NCI-H526 treated with DMSO at 0.1 percent for 48 hours (cell line): ENCODE results near the gene KRTAP5-2.
"Not testable (repeated sequence)": the region's sequence is repeated elsewhere in the genome, so short reads cannot be mapped to it uniquely, and the experiment has no call there.

Source experiments
- DNase-seq: peaks from one replicate; lab custom pipeline; 2025; lab: John Stamatoyannopoulos, UW

KRTAP5-2 gene

DNA sequence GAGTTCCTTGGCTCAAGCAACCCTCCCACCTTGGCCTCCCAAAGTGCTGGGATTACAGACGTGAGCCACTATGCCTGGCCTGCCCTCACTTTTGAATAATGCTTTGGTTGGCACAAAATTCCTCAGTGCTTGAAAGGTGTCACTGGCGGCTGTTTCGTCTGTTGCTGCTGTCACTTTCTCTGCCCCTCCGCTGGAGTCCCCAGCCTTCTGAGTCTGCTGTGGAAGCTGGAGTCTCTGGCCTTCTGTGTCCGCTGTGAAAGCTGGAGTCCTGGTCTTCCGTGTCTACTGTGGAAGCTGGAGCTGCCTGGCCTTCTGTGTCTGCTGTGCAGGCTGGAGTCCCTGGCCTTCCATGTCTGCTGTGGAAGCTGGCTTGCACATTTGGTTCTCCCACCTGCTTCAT is 8.1 kb downstream of the KRTAP5-2 start:
- no peak for DNase-seq

DNA sequence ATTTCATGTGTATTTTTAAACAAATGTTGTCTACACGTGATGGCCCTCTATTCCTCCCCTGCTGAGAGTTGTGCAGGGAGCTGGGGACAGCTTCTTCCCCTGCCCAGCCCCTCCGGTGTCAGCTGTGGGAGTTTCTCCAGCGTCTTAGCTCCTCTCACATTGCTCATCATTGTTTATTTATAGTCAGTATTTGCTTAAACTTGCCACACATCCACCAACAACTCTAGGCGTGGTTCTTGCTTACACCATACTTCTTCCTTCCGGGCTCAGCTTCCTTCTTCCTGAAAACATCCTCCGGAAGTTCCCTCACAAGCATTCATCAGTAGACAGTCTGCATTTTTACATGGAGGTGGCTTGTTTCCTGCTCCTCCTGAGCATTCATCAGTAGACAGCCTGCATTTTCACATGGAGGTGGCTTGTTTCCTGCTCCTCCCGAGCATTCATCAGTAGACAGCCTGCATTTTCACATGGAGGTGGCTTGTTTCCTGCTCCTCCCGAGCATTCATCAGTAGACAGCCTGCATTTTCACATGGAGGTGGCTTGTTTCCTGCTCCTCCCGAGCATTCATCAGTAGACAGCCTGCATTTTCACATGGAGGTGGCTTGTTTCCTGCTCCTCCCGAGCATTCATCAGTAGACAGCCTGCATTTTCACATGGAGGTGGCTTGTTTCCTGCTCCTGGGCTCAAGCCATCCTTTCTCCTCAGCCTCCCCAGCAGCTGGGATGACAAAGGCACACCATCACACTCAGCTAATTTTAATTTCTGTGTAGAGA is 8.7 kb downstream of the KRTAP5-2 start:
- not testable (repeated sequence) for DNase-seq

DNA sequence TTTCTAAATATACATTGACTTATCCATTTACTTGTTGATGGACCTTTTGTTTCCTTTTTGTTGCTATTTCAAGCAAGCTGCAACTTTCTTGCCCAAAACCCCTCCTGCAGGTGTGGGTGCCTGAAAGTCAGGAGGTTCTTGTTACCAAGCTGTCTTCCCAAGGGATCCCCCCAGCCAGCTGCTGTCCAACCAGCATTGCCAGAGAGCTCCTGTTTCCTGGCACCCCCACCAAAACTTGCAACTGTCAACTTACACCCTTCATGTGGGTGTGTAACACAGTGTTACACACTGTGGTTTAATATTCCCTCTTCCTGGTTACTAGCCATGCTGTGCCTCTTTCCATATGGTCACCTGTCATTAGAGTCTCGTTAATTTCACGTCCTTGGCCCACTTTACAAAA is 11.4 kb downstream of the KRTAP5-2 start:
- no peak for DNase-seq

DNA sequence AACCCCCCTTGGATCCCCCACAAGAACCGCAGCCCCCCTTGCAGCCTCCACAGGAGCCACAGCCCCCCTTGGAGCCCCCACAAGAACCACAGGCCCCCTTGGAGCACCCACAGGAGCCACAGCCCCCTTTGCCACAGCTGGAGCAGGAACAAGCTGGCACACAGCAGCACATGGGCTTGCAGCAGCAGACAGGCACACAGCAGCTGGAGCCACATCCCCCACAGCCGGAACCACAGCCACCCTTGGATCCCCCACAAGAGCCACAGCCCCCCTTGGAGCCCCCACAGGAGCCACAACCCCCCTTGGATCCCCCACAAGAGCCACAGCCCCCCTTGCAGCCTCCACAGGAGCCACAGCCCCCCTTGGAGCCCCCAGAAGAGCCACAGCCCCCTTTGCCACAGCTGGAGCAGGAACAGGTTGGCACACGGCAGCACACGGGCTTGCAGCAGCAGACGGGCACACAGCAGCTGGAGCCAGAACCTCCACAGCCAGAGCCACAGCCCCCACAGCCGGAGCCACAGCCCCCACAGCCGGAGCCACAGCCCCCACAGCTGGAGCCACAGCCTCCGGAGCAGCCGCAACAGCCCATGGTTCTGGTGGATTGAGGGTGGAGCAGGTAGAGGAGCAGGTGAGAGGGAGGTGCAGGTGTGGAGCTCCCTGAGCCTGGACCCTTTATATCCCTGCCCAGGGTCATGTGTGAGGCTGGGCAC is 13.3 kb downstream of the KRTAP5-2 start, which contains the start of gene KRTAP5-1:
KRTAP5-1 (minus strand) TSS at position 623 of the 710 bp plus-strand sequence; CDS start at position 589, 34 bp downstream.
- DNase-seq = not testable (repeated sequence)

DNA sequence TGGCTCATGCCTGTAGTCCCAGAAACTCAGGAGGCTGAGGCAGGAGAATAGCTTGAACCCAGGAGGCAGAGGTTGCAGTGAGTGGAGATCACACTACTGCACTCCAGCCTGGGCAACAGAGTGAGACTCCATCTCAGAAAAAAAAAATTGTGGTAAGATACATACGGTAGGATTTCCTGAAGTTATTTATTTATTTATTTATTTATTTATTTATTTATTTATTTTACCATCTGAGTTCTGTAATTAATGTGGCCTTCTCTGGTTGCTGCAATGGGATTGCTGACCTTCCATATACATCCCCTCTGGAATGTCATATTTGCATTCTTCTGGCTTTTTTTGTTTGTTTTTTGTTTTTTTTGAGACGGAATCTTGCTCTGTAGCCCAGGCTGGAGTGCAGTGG is 15.2 kb downstream of the KRTAP5-2 start:
- DNase-seq = not testable (repeated sequence)

DNA sequence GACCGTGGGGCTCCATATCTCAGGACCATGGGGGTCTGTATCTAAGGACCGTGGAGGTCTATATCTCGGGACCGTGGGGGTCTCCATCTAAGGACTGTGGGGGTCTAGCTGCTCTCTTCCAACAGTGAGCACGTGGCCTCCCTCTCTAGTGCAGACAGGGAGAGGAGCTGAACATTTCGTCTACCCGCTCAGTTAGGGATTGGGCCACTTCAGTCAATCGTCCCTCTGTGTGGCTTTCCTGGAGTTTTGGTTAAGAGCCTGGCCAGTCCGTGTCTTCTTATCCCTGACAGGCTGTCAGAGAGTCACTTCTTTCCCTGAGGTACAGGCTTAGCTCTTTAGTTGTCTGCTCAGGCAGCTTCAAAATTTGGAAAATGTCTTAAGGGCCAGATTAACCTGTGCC is 16.1 kb downstream of the KRTAP5-2 start:
- no peak for DNase-seq

DNA sequence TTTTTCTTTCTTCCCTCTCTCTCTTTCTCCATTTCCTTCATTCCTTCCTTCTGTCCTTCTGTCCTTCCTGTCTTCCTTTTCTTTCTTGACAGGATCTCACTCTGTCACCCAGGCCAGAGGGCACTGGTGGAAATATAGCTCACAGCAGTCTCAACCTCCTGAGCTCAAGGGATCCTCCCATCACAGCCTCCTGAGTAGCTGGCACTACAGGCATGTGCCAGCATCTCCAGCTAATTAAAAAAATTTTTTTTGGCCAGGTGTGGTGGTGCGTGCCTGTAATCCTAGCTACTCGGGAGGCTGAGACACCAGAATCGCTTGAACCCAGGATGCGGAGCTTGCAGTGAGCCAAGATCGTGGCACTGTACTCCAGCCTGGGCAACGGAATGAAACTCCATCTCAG is 21.3 kb downstream of the KRTAP5-2 start:
- DNase-seq = no peak

DNA sequence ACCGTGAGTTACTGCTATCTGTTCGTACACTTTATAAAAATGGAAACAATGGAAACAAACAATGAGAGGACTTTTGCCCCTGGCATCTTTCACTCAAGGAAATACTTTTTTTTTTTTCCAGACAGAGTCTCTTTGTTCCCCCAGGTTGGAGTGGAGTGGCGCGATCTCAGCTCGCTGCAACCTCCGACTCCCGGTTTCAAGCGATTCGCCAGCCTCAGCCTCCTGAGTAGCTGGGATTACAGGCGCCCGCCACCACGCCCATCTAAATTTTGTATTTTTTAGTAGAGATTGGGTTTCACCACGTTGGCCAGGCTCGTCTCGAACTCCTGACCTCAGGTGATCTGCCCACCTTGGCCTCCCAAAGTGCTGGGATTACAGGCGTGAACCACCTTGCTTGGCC is 22.3 kb downstream of the KRTAP5-2 start:
- DNase-seq = not testable (repeated sequence)

DNA sequence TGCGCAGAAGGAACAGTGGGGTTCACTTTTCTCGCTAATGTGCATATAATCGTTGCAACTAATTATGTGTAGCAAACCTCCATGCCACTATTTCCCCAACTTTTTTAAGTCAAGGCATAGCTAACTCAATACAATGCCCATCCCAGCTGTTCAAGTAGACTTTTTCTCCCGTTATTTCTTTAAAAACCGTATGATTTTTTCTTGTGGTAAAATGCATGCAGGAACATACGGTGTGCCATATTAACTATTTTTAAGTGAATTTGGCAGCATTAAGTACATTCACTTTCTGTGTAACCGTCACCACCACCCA is 23.2 kb downstream of the KRTAP5-2 start:
- DNase-seq = no peak

DNA sequence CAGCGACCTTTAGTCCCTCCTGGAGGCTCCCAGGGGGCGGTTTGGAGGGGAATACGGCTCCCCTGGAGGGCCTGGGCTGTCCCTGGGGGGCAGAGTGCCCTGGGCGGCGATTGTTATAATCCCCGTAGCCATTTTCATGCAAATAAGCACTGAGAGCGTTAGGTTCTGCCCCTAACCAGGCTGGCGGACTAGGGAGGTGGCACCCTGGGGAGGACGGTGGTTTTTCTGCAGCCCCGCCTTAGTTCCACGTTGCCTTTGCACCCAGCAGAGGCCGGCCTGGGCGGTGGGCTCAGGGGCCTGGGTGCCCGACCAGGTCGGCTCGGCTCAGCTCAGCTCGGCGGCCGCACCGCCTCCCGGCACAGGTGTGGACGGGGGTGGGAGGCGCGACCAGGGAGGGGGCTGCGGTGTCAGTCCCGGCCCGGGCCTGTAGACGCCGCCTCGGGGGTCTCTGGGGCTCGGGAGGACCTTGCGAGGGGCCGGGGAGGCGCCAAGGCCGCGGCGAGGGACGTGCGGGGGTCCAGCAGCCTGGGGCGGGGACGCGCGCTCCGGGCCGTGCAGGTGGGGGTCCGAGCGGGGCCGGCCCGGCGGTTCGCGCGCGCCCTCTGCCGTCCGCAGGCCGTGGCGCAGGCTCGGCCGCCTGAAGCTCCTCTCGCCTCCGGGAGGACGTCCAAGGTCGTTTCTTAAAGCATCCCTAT is 23.7 kb downstream of the KRTAP5-2 start:
- peak; percentile 87 for DNase-seq

DNA sequence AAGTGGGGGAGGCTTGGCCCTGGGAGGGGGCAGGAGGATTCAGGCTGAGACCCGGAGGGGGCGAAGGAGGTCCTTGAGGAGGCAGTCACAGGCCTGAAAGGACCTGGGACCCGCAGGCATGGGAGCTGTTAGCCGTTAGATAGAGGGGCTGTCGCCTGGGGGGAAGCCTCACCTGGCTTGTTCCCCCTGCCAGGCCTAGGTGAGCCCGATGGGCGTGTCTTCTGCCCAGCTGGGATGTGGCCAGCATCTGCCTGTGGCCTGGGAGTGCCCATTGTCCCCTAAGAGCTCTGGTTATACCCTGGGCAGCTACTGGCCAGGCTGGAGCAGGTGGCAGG is 24.2 kb downstream of the KRTAP5-2 start:
- DNase-seq = no peak

DNA sequence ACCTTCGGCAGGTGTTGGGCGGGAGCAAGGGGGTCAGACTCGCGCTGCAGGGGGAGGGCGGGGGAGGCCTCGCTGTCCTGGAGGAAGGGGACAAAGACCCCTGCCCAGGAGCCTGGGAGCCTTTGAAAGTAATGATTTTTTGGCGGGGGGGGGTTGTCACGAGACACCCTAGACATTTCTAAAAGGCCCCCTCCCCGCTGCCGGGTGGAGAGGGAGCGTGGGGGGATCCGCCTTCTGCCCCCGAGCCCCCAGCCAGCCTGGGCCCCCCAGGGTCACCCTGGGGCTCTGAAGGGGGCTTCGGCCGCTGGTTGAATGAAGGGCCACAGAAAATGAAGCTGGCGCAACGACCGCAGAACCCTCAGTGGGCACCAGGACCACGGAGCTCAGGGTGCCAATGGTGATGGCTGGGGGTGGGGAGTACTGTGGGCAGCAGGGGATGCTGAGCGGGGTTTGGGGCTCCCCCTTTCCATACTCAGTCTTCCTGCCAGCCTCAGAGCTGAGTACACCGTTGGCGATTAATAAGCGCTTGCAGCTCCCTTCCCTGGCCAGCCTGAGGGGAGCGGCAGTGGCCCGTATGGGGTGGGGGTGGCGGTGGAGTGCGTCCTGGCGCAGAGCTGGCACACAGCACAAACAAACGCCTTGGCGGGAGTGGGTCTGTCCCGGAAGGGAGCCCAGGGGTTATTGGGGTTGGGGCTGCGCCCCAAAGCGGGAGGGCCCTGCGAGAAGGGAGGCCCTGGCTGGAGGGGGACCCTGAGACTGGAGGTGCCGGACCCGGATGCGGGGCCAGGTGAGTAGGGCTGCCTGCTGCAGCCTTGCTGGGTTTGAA is 24.8 kb downstream of the KRTAP5-2 start:
- DNase-seq = no peak

DNA sequence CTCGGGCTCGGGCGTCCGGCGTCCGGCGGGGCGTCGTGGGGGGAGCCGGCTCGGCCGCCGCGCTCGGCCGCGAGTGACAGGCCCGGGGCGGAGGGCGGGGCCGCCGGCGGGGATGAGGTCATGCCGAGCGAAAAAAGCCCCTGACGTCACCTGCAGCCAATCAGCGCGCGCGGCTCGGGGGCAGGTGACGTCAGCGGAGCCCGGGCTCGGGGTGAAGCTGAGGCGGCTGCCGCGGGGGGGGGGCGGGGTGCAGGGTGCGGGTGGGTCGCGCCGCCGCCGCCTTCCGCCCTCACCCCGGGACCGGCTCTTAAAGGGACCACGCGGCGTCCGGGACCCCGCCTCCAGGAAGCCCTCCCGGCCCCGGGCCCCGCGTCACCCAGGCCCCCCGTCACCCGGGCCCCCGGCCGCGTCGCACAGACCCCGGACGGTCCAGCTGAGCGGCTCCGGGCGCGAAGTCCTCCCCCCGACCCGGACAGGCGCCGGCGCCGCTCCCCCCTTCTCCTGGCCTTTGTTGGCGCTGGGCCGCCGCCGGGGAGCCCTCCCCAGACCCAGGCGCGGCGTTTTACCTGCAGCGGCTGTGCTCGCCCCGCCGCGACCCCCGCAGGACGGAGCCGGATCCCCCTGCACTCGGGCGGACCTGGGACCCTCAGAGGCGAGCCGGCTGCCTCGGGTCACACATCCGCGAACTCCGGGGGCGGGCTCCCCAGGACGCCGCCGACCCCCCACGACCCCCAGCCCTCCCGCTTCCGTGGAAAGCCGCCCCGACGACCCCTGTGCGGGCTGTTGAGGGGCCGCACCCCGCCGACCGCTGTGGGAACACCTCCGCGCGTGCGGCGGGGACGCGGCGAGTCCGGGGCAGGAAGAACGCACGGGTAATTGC is 25.7 kb downstream of the KRTAP5-2 start, which contains the start of gene DUSP8:
DUSP8 (minus strand) TSS at position 75 of the 880 bp plus-strand sequence. CDS start 6,445 bp downstream, outside the sequence.
- DNase-seq = peak; percentile 66

DNA sequence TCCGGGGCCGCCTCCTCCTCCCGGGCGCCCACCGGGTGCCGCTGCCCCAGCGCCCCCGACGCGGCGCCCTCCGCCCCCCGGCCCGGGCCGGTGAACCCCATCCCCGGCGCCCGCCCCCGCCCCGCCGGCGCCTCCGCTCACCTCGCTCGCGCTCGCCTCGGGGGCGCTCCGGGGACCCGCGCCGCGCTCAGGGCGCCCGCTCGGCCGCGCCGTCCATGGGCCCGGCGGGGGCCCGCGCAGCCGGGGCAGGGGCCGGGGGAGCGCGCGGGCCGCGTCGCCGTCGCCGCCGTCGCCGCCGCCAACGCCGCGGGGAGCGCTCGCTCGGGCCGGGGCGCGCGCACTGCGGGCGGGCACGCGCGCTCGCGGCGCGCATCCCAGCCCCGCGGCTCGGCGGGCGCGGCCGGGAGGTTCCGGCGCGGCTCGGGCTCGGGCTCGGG is 26.3 kb downstream of the KRTAP5-2 start:
- DNase-seq = no peak

DNA sequence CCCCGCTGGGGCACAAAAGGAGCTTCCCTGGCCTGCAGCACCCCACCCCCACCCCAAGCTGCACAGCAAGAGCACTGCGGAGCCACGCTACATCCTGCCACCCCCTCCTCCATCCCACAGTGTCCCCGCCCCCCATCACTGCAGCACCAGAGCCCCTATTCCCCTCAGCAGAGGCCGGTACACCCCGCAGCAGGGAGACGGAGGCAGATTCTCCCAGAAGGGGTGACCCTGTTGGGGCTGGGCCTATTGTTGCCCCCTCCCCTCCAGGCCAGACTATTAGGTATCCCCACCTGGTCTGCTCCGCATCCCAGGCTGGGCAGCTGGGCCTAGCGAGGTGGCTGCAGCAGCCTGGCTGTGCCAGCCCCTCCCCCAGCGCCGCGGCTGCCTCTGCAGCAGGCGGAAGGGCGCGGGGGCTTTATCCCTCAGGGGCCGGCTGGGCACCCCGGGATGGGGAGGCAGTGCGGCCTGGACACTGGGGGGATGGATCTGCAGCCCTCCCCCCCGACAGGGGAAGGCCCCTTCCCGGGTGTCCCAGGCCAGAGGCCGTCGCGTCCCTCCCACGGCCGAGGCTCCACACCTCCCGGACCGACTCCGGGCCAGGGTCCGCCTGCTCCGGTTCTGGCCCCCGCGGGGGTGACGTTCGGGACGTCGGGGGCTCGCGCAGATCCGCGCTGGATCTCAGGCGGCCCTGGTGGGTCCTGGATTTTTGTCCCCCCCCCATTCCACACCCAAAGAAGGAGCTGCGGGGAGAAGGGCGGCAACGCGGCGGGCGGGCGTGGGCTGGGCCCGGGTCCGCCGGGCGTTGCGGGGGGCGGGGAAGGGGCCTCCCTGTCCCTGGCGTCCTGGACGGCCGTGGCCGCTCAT is 27.0 kb downstream of the KRTAP5-2 start:
- no peak for DNase-seq

DNA sequence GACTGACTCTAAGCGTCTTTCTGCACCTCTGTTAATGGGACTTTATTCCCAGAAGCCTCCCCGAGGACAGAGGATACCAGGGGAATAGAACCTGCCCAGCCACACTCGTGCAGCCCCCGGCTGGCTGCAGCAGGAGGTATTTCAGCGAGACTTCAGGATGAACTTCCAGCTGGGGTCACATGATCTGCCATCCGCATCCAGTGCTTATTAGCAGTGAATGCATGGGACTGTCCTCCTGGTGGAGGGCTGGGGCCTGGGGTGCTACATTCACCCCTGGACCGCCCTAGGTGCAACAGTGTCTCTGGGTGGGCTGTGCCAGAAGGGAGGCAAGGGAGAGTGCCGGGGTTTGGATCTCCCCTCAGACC is 27.6 kb downstream of the KRTAP5-2 start:
- no peak for DNase-seq

DNA sequence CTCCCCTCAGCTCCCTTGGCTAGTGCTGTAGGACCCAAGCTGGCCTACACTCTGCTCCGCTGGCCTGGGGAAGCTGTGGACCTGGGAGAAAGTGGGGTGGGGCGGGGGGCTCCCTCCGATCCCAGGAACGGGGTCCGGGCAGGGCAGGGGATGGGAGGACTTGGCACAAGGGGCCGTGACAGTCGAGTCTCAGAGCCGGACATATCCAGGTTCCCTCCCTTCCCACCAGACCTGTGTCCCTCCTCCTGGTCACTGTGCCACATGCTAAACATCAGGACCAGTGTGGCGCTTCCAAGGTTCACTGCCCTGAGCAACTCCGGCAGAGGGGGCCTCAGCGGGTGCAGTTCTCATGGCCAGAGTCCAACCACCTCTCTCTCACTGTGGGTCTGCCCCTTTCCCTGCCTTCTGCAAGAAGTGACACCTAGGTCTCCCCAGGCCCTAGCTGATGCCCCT is 28.1 kb downstream of the KRTAP5-2 start:
- DNase-seq = no peak

DNA sequence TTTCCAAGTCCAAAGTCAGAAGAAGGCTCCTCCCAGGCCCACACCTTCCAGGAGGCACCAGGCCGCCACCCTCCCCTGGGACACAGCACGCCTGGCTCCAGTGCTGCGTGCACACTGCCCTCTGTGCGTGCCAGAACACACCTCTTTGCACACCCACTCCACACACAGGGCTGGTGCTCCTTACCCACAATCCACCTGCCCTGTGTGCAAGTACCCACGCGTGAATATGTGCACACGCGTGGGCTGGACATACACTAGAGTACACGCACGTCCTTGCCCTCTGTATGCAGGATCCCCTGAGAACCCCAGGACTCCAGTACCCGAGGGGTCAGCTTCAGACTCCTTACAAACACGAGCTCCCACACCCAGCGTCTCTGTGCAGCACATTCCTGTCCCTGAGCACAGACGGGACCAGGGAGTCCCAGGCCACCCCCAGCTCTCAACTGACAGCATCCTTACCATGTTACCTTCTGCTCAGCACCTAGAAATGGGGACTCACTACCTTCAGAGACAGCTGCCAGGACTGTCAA is 28.8 kb downstream of the KRTAP5-2 start:
- peak; percentile 17 for DNase-seq

DNA sequence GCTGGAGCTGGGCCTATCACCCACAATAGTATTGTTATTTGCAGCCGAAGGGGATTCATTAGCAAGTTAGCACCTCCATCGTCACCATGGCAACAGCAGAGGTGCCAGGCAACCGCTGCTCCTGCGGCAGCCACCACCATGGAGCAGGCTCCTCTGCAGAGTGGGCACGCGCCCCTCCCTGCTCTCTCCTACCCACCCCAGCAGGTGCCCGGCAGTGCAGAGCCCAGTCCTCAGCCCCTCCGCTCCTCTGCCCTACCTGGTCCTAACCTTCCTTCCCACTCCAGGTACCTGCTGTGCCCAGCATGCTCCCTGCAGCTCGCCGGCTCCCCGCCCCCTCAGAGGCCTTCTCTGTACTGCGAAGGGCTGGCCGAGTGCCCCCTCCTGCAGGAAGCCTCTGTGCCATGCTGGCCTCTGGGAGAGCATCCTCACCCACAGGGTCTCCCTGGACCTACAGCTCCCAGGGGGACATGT is 29.6 kb downstream of the KRTAP5-2 start:
- DNase-seq = peak; percentile 52

DNA sequence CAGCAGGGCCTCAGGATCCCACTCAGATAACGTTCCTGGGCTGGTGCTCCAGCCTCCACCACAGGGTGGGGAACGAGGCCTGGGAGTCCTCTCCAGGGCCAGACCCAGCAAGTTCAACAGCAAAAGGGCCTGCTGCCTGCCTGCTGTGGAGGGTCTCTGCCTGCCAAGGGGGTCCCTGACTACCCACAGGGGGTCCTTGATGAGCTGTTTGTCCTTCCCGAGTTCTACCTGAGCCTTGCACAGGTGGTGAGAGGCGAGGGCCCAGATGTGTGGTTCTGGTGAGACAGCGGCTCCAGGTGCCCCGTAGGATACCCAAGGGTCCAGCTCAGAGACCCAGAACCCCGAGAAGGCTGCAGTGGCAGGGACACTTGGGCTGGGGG is 30.4 kb downstream of the KRTAP5-2 start:
- DNase-seq = no peak
